ENCODE data around the gene HSD17B11. TPM values are rescaled to one million over a fixed set of nuclear protein-coding genes. Genes with fewer than 3 reads are reported as not detected.

HSD17B11 gene
- total RNA-seq, 1 donor from 2014 or later: 21.8 TPM

GRCh38 chr4:87366521-87367162 is 24.3 kb downstream of the HSD17B11 start:
- H3K4me1 Mint-ChIP-seq (ENCODE audit: unreplicated experiment): no peaks in the 10 kb centered on the region
- peaks cover 36% of the 10 kb centered on the region for H3K36me3 Mint-ChIP-seq (ENCODE audit: unreplicated experiment)
- no peak overlapping the region for H3K4me3 Mint-ChIP-seq (ENCODE audit: unreplicated experiment)
- H3K27me3 Mint-ChIP-seq (ENCODE audit: unreplicated experiment): no peaks in the 10 kb centered on the region
- no peak for DNase-seq (ENCODE audit: extremely low spot score, unreplicated experiment)
- no peak for TF ChIP-seq CTCF (IDR thresholded peaks at IDR 0.05)
- H3K9me3 Mint-ChIP-seq (ENCODE audit: unreplicated experiment): no peaks in the 10 kb centered on the region
- no peak overlapping the region for H3K27ac Mint-ChIP-seq (ENCODE audit: unreplicated experiment)

- Mint-ChIP-seq H3K4me3 (ENCODE audit: unreplicated experiment) (no peak overlapping the region), H3K9me3 (ENCODE audit: unreplicated experiment) (no peaks in the 10 kb centered on the region), H3K27me3 (ENCODE audit: unreplicated experiment) (no peaks in the 10 kb centered on the region), H3K4me1 (ENCODE audit: unreplicated experiment) (peaks cover 3% of the 10 kb centered on the region), H3K27ac (ENCODE audit: unreplicated experiment) (no peak overlapping the region), H3K36me3 (ENCODE audit: unreplicated experiment) (peaks cover 30% of the 10 kb centered on the region)
- no peak for DNase-seq (ENCODE audit: extremely low spot score, unreplicated experiment)
- TF ChIP-seq CTCF (IDR thresholded peaks at IDR 0.05): no peak
Measured at GRCh38 chr4:87365348-87365747, 25.6 kb downstream of the HSD17B11 start.

GRCh38 chr4:87363552-87363951 is 27.4 kb downstream of the HSD17B11 start:
- H3K9me3 Mint-ChIP-seq (ENCODE audit: unreplicated experiment): no peaks in the 10 kb centered on the region
- no peaks in the 10 kb centered on the region for H3K27me3 Mint-ChIP-seq (ENCODE audit: unreplicated experiment)
- no peak overlapping the region for H3K27ac Mint-ChIP-seq (ENCODE audit: unreplicated experiment)
- H3K4me3 Mint-ChIP-seq (ENCODE audit: unreplicated experiment): no peak overlapping the region
- TF ChIP-seq CTCF (IDR thresholded peaks at IDR 0.05): no peak
- no peak for DNase-seq (ENCODE audit: extremely low spot score, unreplicated experiment)
- H3K4me1 Mint-ChIP-seq (ENCODE audit: unreplicated experiment): peaks cover 5% of the 10 kb centered on the region
- peaks cover 23% of the 10 kb centered on the region for H3K36me3 Mint-ChIP-seq (ENCODE audit: unreplicated experiment)

GRCh38 chr4:87360338-87360935 is 30.6 kb downstream of the HSD17B11 start:
- no peak for DNase-seq (ENCODE audit: extremely low spot score, unreplicated experiment)
- peaks cover 5% of the 10 kb centered on the region for H3K4me1 Mint-ChIP-seq (ENCODE audit: unreplicated experiment)
- H3K36me3 Mint-ChIP-seq (ENCODE audit: unreplicated experiment): peaks cover 9% of the 10 kb centered on the region
- no peaks in the 10 kb centered on the region for H3K27me3 Mint-ChIP-seq (ENCODE audit: unreplicated experiment)
- H3K9me3 Mint-ChIP-seq (ENCODE audit: unreplicated experiment): no peaks in the 10 kb centered on the region
- no peak overlapping the region for H3K27ac Mint-ChIP-seq (ENCODE audit: unreplicated experiment)
- H3K4me3 Mint-ChIP-seq (ENCODE audit: unreplicated experiment): no peak overlapping the region
- TF ChIP-seq CTCF (IDR thresholded peaks at IDR 0.05): no peak

GRCh38 chr4:87359258-87359657 is 31.7 kb downstream of the HSD17B11 start:
- Mint-ChIP-seq H3K27me3 (ENCODE audit: unreplicated experiment) (no peaks in the 10 kb centered on the region), H3K9me3 (ENCODE audit: unreplicated experiment) (no peaks in the 10 kb centered on the region), H3K4me3 (ENCODE audit: unreplicated experiment) (no peak overlapping the region), H3K36me3 (ENCODE audit: unreplicated experiment) (peaks cover 6% of the 10 kb centered on the region), H3K4me1 (ENCODE audit: unreplicated experiment) (peaks cover 10% of the 10 kb centered on the region), H3K27ac (ENCODE audit: unreplicated experiment) (no peak overlapping the region)
- no peak for TF ChIP-seq CTCF (IDR thresholded peaks at IDR 0.05)
- DNase-seq (ENCODE audit: extremely low spot score, unreplicated experiment): no peak
